CD4-positive, alpha-beta T cell treated with Interleukin-17A for 1 hour (primary cell): ENCODE measurements around the gene UQCRC1.

ENCODE experiments used
- DNase-seq: peaks from one replicate; pipeline ENCODE4 v3.0.0-alpha.2; 2020

The UQCRC1 gene

DNA sequence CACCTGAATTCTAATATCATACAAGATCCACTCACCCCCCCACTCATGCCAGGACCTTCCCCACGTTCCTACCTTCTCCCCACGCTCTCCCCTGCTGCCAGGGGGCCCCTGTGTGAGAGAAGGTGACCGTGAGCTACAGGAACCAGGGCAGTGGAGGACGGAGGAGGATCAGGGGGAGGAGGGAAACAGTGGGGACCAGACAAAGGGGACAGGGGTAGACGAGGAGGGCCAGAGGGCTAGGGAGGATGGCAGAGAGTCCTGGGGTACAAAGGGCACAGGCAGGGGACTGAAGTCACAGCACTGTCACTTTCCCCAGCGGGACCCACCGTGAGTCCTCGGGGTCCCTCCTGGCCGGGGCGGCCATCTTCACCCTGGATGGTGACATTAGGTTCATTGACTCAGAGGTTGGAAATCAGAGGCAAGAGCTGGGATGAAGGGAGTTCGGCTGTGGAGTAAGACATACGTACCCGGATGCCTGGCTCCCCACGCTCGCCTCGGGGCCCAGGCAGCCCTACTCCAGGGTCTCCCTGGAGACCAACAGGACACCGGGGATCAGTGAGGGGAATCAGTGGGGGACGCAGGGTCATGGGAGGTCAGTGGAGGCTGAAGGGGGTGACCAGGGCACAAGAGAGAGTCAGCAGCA, 39.5 kb downstream of the UQCRC1 start:
- no peak for DNase-seq

- no peak for DNase-seq
Measured at GRCh38 chr3:48569400-48569799, 40.0 kb downstream of the UQCRC1 start.

DNA sequence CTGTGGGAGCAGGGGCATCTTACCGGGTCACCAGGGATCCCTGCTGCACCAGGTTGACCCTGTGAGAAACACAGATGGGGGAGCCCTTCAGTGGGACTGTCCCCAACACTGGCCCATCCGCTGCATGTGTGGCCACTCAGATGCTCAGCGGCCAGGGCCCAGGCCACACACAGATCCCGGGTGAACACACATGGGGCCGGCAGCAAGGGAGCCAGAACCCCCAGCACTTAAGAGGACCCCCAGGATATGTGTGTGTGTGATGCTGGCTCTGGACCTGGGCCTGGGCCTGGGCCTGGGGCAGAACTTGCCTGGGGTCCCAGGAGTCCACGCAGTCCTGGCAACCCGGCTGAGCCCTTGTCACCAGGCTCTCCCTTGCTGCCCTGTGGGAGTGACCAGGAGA, 41.0 kb downstream of the UQCRC1 start:
- DNase-seq: no peak

GRCh38 chr3:48567500-48567899, 41.9 kb downstream of the UQCRC1 start:
- no peak for DNase-seq

GRCh38 chr3:48567090-48567489, 42.4 kb downstream of the UQCRC1 start:
- no peak for DNase-seq

GRCh38 chr3:48566401-48566760, 43.1 kb downstream of the UQCRC1 start:
- DNase-seq: no peak

GRCh38 chr3:48565591-48566400, 43.6 kb downstream of the UQCRC1 start:
- no peak for DNase-seq

DNA sequence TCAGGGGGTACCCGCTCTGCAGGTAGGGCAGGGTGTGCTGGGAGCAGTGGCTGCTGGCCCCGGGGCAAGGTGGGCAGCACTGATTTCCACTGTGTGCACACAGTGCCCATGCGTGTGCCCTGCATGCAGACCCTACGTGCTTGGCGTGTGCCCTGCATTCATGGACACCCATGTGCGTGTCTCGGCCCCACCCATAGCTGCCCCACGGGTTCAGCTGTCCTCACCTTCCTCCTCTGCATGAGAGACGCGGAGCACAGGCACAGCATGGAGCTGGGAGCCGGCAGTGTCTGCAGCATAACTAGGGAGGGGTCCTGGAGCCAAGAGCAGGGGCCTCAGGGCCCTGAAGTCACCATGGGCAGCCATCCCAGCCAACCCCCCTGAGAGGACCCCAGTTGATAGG, 44.3 kb downstream of the UQCRC1 start:
- no peak for DNase-seq

GRCh38 chr3:48564667-48565066, 44.8 kb downstream of the UQCRC1 start:
- no peak for DNase-seq

GRCh38 chr3:48564022-48564421, 45.4 kb downstream of the UQCRC1 start:
- peak; percentile 67 for DNase-seq

- DNase-seq: no peak
Measured at GRCh38 chr3:48563382-48563918, 46.0 kb downstream of the UQCRC1 start, which contains the start of gene UCN2. Gene UCN2 (minus strand): TSS chr3:48563781. CDS start chr3:48563124, 657 bp downstream.

- no peak for DNase-seq
Measured at GRCh38 chr3:48562367-48563095, 46.9 kb downstream of the UQCRC1 start.

GRCh38 chr3:48561045-48561736, 48.3 kb downstream of the UQCRC1 start:
- no peak for DNase-seq

DNA sequence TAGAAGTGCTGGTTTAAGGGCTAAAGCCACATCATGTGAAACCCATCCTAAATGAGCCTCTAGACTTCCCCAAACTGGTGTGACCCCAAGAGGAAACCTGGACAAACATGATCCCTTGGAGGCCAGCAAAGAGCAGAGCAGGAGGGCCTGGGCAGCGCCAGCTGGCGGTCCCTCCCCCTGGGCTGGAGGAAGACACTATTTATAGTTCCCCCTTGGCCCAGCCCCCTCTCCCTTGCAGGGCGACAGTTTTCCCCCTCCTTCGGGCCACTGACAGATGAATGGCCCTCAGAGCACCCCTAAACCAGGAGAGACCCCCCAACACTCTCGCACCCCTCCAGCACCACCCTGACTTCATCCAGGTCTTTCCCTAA, 48.8 kb downstream of the UQCRC1 start:
- no peak for DNase-seq

DNA sequence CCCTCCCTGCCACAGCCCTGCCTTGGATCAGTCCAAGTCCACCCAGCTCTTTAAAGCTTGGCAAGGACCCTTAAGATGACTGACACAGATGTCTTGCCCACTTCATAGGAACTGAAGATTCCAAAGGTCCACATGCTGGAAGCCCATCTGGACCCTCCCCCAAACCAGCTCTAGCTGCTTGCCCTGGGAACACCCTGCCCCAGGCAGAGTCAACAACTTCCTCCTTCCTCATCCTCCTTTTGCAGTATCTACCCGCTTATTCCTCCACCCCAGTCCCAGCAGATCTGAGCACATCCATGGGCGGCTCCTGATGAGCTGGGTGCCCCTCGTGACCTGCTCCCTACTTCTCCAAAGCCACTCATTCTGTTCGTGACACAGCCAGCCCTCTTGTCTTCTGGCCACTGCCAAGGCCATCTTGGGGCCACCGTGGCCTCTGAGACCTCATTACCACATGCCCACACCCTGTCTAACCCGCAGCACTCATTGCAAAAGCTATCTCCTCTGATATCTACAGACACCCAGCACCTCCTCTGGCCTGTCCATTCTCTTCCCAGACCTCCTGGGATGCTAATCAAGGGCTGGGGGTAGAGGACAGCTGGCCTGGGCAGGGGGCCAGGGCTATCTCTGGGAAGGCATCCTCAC, 50.8 kb downstream of the UQCRC1 start:
- peak; percentile 32 for DNase-seq

- DNase-seq: peak; percentile 100
Measured at GRCh38 chr3:48556796-48557626, 52.4 kb downstream of the UQCRC1 start, which contains the start of gene PFKFB4. Gene PFKFB4 (minus strand): TSS chr3:48556803. CDS start chr3:48556777, 26 bp downstream.

GRCh38 chr3:48555949-48556795, 53.3 kb downstream of the UQCRC1 start:
- DNase-seq: no peak

DNA sequence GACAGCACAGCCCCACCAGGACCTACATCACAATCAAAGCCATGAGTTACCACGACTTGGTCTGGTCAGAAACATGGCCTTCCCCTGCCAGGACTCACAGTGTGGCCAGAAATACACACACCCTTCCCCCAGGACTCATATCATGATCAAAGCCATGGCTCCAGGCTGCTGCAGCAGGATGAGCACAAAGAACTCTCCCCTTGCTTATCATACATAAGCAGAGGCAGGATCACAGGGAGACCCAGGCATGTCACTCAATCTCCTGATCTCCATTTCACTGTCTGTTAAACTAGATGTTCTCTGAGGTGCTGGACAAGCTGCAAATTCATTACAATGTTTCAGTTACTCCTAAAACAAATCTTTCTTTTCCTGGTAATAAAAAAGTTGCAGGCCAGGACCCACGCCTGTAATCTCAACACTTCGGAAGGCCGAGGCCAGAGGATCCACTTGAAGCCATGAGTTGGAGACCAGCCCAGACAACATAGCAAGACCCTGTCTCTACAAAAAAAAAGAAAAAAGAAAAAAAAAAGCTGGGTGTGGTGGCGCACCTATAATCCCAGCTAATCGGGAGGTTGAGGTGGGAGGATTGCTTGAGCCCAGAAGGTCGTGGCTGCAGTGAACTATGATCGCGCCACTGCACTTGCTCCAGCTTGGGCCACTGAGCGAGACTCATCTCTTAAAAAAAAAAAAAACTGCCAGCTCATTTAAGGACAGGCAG, 54.1 kb downstream of the UQCRC1 start:
- no peak for DNase-seq
